Adrenal gland (tissue), 5 donors: ENCODE data around the gene C12orf60.
A peak's percentile ranks its signal among the peaks of the same experiment; 100 is the strongest.

Experiments
- CTCF ChIP-seq, 6 experiments: fragments of 450-650 bp in 4 of 6; fragments of 200-600 bp in 2 of 6; sonication (generic) in 1 of 6; IDR thresholded peaks; 1 replicate in 5 of 6; 2 replicates in 1 of 6; pipeline versions ENCODE4 v1.5.1 to v1.8.0; 2016 to 2021; ENCODE audit warnings: antibody characterized with exemption in 6 of 6, mild to moderate bottlenecking in 2 of 6, moderate library complexity in 1 of 6
- POLR2A ChIP-seq, 2 donors: fragments of 450-650 bp; IDR thresholded peaks; one replicate each; pipeline ENCODE4 v1.6.1; 2017; ENCODE audit warnings: antibody characterized with exemption in 2 of 2, mild to moderate bottlenecking in 2 of 2, moderate library complexity in 1 of 2
- donor health status: DM: no; HTN: no; CAD: no.

- no peak for TF ChIP-seq CTCF (IDR thresholded peaks at IDR 0.05)
- peak in 1 of 2 donors; percentile 26 for TF ChIP-seq POLR2A (IDR thresholded peaks at IDR 0.05)
Observed at GRCh38 chr12:14774906-14775635, 28.4 kb upstream of the C12orf60 start.
